Cortex of kidney (tissue), 1 donor: ENCODE data around the gene LURAP1L.

Source experiments
- DNase-seq: peaks from one replicate; lab custom pipeline; 2025; lab: John Stamatoyannopoulos, UW

LURAP1L gene

DNA sequence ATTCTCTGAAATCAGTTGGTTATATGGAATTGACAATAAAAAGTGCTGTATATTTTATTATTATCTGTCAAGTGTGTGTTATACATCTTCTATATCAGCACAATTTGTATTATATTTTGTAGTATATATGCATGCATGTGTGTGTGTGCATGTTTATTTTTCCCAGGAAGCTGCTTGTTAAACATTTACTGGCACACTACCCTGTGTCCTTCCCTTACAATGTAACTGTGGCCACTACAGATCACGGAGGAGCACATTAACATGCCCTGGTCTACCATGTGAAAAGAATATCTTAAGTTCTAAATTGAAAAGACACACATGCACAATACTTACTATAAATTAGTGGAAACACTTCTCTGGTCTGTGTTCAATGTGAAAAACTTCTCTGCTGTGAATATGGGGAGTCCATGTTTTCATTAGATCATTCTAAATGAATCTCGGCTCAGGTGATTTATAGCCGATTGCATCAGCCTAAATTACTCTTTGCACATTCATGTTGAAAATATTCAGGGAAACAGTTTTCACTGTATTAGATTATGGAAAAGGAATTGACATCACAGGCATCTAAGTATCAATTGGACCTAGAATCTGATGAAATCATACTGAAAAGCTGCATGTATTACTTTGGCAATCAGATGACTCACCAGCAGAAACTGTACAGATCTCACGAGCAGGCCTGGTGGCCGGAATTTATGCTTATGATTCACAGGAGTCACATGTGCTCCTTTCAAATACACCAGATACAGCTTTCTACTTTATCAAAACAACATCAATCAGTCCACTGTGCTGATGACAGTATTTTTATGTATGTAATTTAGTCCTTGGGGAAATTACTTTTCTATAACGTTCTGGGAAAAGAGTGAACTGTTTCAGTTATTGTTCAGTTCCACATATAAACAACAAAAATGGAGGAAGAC is 39.4 kb downstream of the LURAP1L start:
- DNase-seq: no peak

DNA sequence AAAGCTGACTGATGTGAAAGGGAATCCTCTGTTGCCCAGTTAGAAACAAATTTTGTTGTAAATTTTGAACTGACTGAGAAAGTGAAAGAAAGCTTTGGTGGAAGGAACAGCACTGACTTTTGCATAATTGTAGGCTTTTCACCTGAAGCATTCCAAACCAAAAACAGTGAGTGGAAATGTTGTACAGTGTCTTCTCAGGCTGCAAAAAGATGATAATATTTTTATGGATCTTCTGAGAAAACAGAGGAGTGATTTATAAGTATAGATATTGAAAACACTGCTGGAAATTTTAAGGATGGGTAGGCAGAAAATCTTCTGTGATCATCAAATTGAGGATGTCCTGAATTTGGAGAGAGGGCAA is 40.0 kb downstream of the LURAP1L start:
- no peak for DNase-seq

DNA sequence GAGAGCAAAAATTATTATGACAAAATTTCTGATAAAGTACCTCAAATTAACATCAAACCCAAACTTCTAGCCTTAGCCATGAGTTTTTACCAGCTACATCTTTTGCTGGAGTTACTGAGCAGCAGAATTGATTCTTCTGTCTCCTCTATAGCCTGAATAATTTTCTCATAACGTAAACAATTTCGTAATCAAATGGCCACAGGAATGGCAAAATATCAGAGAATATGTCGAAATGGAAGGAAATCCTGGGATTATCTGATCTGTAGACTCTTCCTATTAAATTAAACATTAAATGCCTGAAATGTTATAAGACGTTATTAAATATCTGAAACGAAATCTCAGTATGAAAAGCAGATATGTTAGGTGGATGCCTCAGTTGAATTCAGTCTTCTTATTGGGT is 41.1 kb downstream of the LURAP1L start:
- DNase-seq: no peak

DNA sequence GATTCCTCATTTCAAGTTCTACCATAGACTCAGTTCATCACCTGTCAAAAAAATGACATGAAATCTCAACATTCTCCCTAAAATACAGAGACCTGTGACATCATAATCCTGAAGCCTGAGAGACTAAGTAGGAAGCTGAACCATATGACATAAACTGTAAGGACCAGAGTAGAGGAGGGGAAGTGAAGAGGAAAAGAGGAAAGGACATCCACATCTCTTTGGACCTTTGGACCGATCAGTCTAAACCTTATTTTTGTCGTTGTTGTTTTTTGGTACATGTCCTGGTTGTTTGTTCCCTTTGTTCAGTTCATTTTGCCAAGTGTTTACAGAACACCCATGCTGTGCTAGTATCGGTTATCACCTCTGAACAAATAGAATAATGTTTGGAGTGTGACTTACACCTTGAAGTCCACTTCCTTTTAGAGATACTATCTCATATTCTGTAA is 41.9 kb downstream of the LURAP1L start:
- no peak for DNase-seq

DNA sequence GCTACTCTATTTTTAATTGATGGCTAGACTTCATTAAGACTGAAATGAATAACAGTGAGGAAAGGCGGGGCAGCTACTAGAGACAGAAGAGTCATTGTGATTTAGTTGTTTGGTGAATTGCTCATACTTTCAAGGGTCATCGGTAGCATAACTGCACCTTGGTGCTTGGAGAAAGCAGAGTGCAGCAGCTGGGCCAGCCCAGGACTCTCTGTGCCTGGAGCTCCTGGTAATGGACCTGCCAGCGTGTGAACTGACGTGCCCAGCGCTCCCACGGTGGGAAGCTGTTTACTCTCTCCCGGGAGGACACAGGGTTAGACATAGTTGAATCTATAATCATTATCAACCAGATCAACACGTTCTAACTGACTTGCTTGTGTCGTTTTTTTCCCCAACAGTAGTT is 42.9 kb downstream of the LURAP1L start:
- no peak for DNase-seq

DNA sequence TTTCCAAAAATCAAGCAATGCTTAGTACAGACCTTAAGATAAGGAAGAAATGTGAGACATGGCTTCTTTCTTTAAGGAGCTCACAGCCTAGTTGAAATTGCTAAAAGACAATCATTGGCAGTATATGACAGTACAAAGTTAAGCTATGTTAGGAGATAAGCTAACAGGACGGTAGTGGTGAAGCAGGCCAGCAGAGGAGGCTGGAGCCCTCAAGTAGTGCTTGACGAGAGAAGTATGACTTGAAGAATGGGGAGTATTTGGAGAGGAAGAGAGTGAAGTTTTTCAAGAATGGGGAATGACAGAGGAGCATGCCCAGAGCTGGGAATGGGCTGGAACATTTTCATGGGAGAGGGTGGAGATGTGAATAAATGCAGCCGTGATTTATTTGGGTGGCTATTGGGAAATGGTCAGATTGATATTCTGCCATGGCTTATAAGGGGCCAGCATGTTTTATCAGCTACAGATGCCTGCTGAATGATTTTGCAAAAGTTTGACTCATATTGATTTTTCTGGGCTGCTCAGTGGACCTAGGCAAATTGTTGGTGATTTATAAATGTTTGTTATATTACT is 43.7 kb downstream of the LURAP1L start:
- no peak for DNase-seq

DNA sequence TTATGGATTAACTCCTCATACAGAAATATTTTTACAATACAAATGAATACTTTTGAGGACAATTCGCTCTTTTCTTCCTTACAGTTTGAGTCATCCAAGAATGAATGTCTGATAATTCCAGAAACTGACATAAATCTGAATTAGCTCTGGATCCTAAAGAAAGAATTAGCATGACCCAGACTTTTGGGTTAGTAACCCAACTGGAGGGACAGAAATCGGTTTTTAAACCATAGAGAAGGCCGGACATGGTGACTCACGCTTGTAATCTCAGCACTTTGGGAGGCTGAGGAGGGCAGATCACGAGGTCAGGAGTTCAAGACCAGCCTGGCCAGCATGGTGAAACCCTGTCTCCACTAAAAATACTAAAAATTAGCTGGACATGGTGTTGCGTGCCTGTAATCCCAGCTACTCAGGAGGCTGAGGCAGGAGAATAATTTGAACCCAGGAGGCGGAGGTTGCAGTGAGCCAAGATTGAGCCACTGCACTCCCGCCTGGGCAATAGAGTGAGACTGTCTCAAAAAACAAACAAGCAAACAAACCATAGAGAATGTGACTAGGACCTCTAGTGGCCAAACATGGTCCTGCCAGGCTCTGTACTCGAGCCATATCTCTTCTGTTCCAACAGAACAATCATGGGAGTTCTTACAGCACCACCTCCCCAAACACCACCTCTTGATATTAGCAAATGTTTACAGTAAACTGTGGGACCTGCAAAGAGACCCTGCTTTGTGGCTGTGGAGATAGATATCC is 44.8 kb downstream of the LURAP1L start:
- DNase-seq: no peak

DNA sequence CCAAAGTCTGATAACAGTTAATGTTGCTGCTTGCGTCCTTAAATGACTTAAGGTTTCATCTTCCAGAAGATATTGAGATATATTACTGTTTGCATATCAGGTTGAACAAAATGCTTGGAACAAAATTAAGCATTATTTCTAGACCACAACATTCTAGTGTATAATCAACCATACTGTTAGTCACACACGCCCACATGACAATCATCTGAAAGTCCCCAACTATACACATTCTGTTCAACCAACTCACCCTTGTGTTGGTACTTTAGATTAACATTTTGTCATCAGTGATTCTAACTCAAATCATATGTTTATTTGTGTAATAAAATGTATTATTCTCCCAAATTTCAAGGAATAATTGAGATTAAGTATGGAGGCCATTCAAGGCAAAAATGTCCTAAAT is 47.3 kb downstream of the LURAP1L start:
- no peak for DNase-seq

DNA sequence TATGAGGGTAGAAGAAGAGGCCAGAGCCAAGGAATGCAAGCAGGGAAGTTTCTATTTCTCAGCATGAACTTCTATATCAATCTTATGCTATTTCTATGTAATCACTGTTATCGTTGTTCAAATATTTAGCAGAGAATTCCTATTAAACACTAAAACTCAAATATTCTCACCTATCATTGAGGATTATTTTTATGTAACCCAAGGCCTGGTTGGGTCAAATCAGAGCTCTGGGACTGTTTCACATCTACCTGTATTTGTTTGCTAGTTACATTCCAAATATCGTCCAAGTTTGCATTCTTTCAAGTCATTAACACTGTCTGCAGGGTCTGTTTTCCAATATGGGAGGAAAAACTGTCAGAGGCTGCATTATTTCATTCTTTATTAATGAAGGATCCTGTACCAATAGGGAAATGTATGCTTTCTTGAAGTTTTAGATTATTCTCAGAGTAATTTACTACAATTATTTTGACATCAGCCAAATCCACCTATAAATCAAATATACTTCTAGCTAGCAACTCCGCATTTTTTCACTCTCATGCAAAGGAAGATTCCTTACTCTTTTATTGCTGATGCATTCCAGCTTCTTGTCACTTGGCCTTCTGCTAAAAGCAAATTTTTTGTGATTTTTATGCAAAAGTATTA is 52.2 kb downstream of the LURAP1L start:
- no peak for DNase-seq

DNA sequence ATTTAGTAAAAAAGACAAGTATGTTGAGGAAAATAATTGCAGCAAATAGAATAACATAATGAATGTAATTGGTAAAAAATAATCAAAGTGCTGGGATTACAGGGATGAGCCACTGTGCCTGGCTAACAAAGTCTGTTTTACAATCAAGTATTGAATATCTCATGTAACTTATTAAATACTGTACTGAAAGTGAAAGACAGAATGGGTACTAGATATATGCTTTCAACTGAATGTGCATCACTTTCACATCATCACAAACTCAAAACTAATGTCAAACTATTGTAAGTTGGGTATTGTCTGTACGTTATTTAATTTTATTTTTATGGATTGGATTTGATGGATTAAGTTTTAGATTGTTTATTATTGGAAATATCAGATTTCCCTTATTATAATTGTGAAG is 58.9 kb downstream of the LURAP1L start:
- no peak for DNase-seq

DNA sequence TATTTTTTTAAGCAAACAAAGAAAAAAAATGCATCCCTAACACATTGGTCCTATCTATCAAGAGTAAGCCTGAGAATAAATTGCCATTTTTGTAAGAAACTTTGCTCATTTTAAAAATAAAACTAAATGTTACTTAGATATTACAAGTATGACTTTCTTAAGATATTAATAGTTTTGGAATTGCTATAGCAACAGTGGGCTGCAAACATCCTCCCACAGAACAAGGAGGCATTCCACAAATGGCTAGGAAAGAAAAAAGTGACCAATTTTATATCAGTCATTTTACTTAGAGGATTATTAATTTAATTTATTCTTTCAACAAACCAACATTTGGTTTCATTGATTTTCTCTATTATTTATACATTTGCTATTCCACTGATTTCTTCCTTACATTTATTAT is 63.7 kb downstream of the LURAP1L start:
- no peak for DNase-seq

DNA sequence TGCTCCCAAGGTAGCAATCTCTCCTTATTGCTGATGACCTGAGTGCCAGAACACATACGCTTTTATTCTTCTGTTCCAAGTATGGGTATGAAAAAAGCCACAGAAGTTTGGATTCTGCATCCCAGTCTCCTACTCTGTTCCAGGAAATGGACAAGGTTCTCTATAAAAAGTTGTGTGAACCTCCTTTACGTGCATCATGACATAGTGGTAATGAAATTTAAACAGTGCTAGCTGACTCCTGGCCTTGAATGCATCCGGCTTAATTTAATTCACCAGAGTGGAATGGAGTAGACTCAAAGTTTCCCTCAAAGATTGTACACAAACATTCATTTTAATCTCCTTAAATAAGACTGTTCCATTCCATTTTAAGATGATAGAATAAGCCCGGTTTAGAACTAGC is 68.9 kb downstream of the LURAP1L start:
- DNase-seq: no peak

DNA sequence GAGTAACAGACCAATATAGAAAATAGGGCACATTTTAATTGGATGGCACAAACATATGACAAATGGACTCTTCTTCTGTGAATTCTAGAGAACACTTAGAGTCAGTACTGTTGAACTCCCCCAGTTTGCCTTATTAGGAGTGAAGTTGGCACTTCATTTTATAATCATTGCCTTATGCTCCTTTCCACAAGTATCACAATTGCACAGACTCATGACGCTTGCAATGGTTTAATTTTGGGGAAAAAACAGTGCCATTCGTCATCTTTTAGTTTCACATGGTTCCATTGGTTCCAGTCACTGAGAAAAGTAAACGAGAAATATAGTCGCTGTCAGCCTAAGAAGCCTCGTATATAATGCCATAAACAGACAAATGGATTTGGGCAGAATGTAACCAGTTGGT is 71.2 kb downstream of the LURAP1L start:
- DNase-seq: no peak

DNA sequence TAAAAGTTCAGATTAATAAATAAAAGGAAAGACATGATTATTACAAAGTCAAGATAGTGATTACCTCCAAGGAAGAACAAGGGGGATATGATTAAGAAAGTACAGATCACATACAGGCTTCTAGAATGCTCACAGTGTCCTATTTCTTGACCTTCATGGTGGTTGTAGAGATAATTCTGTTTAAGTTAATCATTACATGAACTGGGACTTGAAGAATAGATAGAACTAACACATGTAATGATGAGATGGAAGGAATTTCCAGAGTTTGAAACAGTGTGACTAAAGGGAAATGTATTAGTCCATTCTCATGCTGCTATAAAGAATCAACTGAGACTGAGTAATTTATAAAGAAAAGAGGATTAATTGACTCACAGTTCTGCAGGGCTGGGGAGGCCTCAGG is 72.7 kb downstream of the LURAP1L start:
- no peak for DNase-seq

DNA sequence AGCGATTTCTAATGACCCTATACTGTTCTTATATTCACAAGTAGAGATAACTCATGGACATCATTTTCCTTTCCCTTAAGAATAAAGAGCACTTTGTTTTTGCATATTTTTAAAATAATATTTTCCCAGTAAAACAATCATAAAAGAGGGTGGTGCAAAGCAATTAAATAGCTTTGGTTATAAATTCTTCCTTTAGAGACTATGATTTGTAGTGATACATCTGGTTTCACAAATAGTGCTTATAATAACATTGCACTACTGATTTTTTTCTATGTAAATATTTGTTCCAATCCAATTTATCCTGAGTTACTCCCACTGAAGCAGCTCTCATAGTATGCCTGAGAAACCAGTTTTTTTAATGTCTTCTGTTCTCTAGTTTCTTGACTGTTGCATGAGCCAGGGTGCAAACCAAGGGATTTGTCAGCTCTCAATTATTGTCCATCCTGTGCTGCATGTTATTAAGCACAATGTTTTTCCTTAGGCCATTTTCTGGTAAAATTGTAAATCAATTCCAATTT is 74.7 kb downstream of the LURAP1L start:
- DNase-seq: no peak

DNA sequence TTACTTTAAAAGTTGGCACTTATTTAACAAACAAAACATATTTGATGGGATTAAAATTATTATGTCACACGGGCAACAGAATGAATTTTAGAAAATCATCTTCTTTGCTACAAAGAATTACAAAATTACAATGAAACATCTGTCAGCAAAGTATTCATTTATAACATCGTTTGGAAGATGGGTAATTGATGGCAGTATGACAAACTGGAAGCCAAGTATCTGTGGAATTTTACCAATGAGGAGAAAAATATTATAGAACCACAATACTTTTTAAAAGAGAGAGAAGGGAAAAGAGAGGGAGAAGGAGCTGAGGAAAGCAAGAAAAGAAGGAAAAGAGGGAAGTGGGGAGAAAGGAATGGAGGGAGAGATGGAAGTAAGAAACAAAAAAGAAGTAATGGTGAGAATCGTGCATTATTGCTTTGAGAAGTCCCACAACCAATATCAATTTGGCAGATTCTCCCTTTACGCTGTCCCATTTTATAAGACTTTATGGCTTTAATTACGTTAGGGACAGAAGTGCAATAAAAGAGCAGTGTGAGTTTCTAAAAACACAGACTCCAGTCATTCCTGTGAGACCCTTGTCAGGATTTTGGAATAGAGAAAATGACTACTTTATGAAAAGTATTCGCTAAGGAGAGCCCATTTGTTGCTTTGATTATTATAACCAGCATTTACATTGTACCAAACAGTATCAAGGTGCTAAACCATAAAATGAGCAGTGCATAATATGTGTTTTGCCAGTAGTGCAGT is 76.7 kb downstream of the LURAP1L start:
- DNase-seq: no peak

DNA sequence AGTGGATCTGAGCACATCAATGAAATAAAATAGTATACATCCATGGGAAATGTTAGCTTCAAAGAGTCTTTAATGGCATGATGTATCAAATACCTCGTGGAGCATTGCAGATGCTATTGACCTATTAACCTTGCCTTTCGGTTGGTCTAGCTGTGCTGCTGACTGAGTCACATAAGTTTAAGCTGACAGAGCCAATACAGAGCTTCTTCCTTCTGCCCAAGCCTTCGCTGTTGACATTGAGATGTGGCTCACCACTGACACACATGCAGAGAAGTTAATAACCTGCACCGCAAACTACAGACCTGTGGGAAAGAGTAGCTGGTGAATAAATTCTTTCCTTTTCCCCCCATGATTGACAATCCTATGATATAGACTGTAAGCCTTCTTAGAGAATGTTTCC is 78.2 kb downstream of the LURAP1L start:
- DNase-seq: no peak

DNA sequence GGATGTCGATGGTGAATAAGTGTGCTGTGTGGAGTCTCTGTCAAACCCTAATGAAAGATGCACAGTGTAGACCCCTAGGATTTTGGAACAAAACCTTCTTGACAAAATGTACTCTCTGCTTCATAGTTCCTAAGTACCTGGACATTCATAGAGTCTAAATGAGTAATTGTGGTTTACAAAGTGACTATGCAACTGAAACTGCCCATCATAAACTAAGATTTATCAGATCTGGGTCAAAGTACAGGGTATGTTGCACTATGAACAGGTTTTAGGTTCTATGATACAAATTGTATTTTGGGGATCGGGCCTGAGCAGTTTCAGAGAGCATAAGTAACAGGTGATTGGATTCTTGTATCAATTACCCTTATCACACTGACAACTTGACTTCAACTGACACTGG is 79.4 kb downstream of the LURAP1L start:
- DNase-seq: no peak

DNA sequence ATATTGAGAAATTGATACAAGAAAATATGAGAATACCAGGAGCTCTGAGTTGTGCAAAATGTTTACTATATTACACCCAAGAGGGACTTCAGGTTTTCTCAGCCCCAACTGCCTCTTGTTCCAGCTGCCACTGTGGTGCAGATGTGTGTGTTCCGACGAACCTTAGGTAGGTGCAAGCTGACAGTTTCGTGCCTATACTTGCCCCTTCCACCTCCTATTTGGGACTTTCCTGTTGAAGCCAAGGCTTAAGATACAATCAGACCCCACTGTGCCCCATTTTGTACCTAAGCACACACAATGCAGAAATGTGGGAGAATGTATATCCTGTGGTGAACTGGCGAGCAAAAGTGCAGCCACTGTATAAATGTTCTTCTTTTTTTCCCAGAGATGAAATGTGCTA is 80.2 kb downstream of the LURAP1L start:
- no peak for DNase-seq

DNA sequence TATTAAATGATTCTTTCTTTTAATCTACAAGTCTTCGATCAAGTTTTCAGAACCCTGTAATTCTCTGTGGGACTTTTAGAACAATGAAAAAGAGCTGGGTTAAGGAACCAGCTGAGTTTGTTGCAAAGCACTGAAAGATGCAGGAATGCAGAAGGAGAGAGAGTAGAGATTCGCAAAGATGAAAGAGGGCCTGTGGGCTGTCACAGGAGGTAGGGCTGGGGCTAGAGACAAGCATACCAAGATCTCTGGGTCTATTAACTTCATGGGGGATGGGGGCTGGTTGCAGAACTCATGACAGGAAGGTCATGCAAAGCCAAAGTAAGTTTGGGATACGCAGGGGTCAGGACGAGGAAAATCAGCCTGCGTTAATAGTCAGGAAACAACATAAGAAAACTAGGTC is 81.8 kb downstream of the LURAP1L start:
- DNase-seq: no peak

DNA sequence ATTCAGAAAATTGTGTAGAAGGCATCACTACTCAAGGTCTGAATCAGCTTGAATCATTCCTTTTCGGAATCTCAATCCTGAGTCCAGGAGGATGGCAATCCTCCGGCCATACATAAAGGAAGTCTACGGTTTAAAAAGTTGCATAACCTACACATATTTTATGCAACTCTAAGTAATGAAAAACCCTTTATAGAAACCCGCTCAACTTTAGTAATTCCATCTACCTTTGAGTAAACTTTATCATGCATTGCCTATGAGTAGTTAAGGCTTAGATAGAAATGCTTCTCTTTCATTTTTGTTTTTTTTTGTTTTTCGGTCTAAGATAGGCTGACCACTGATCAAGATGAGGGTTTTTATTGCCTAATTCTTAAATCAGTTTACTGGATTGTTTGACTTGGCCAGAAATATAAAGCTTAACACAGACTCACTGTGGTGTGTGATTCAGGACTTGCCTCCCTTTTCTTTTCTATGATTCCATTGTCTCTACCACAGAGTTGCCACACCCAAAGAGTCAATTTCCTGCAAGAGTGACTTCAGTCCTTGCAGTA is 85.0 kb downstream of the LURAP1L start:
- no peak for DNase-seq
